GM23338 (cell line): ENCODE results near the gene EEF1G. TPM values are rescaled to one million over a fixed set of nuclear protein-coding genes. Genes with fewer than 3 reads are reported as not detected.

Experiments used
- ATAC-seq: fragments of 200-7000 bp; cut with Tn5 transposase; 3 replicates; pipeline ENCODE4 v1.9.1; 2020
- DNase-seq: peaks from one replicate; pipeline ENCODE4 v3.0.0-alpha.2; 2015; ENCODE audit warnings: low spot score
- H2AFZ ChIP-seq: fragments of 200-600 bp; sonication (generic); 2 replicates; pipeline ENCODE4 v1.8.0; 2016; ENCODE audit warnings: antibody characterized with exemption, mild to moderate bottlenecking, moderate library complexity
- H3F3A ChIP-seq: fragments of 200-600 bp; sonication (generic); replicated peaks from 2 replicates; pipeline ENCODE4 v1.8.0; 2017; ENCODE audit warnings: antibody characterized with exemption, mixed run types, low read depth
- H3K27ac ChIP-seq: fragments of 200-600 bp; sonication (generic); 2 replicates; pipeline ENCODE4 v1.6.1; 2016; ENCODE audit warnings: low read depth
- H3K27me3 ChIP-seq: fragments of 200-600 bp; sonication (generic); 2 replicates; pipeline ENCODE4 v1.8.0; 2016; ENCODE audit warnings: mild to moderate bottlenecking, mixed run types, moderate library complexity; ENCODE audit not compliant: insufficient read depth
- H3K36me3 ChIP-seq: fragments of 200-600 bp; sonication (generic); 2 replicates; pipeline ENCODE4 v1.8.0; 2016; ENCODE audit warnings: mild to moderate bottlenecking; ENCODE audit not compliant: insufficient read depth
- H3K4me1 ChIP-seq: fragments of 200-600 bp; sonication (generic); 2 replicates; pipeline ENCODE4 v1.8.0; 2016; ENCODE audit warnings: mild to moderate bottlenecking, moderate library complexity; ENCODE audit not compliant: insufficient read depth
- H3K4me2 ChIP-seq: fragments of 200-600 bp; sonication (generic); 2 replicates; pipeline ENCODE4 v1.7.1; 2017; ENCODE audit warnings: mixed run types
- H3K4me3 ChIP-seq: fragments of 200-600 bp; sonication (generic); 2 replicates; pipeline ENCODE4 v1.6.1; 2016; ENCODE audit warnings: mixed run types
- H3K79me2 ChIP-seq: fragments of 200-600 bp; sonication (generic); replicated peaks from 2 replicates; pipeline ENCODE4 v1.8.0; 2017; ENCODE audit warnings: mild to moderate bottlenecking; ENCODE audit not compliant: insufficient read depth
- H3K9me2 ChIP-seq: fragments of 200-600 bp; sonication (generic); 2 replicates; pipeline ENCODE4 v1.8.0; 2017; ENCODE audit not compliant: insufficient read depth
- H4K20me1 ChIP-seq: fragments of 200-600 bp; sonication (generic); replicated peaks from 2 replicates; pipeline ENCODE4 v1.8.0; 2017; ENCODE audit warnings: mild to moderate bottlenecking; ENCODE audit not compliant: insufficient read depth
- H3K27ac Mint-ChIP-seq: 2 replicates; pipeline ENCODE4 v1.8.0; 2020; ENCODE audit warnings: inconsistent platforms, mild to moderate bottlenecking, moderate library complexity, mixed read lengths
- H3K27me3 Mint-ChIP-seq: 3 replicates; pipeline ENCODE4 v1.8.0; 2022; ENCODE audit warnings: low read depth, mild to moderate bottlenecking, moderate library complexity, mixed read lengths, inconsistent platforms; ENCODE audit not compliant: insufficient read depth, poor library complexity
- H3K36me3 Mint-ChIP-seq: 3 replicates; pipeline ENCODE4 v1.8.0; 2021; ENCODE audit warnings: low read depth, mild to moderate bottlenecking, inconsistent platforms, moderate library complexity, mixed read lengths
- H3K4me1 Mint-ChIP-seq: 3 replicates; pipeline ENCODE4 v1.8.0; 2020; ENCODE audit warnings: mild to moderate bottlenecking, inconsistent platforms, mixed read lengths
- H3K4me3 Mint-ChIP-seq: 3 replicates; pipeline ENCODE4 v1.8.0; 2021; ENCODE audit warnings: moderate library complexity, mild to moderate bottlenecking, inconsistent platforms, mixed read lengths
- H3K9me3 Mint-ChIP-seq: 3 replicates; pipeline ENCODE4 v1.8.0; 2020; ENCODE audit warnings: moderate library complexity, mild to moderate bottlenecking, inconsistent platforms, mixed read lengths
- CREB1 ChIP-seq: fragments of 250-450 bp; sonication (Bioruptor Pico); IDR thresholded peaks from 2 replicates; pipeline ENCODE4 v1.5.0; 2020; ENCODE audit warnings: low read depth, mild to moderate bottlenecking, moderate library complexity
- ETS1 ChIP-seq: IDR thresholded peaks from 2 replicates; pipeline ENCODE4 v1.6.1; 2016; ENCODE audit warnings: antibody characterized with exemption
- EZH2 ChIP-seq: fragments of 200-600 bp; sonication (generic); IDR thresholded peaks from one replicate; pipeline ENCODE4 v1.8.0; 2017; ENCODE audit warnings: antibody characterized with exemption, mild to moderate bottlenecking, low read depth; ENCODE audit not compliant: unreplicated experiment
- EZH2phosphoT487 ChIP-seq: fragments of 200-600 bp; sonication (generic); IDR thresholded peaks from one replicate; pipeline ENCODE4 v1.8.1; 2018; ENCODE audit warnings: antibody characterized with exemption; ENCODE audit not compliant: unreplicated experiment
- JUNB ChIP-seq: IDR thresholded peaks from one replicate; pipeline ENCODE4 v1.6.1; 2016; ENCODE audit warnings: antibody characterized with exemption; ENCODE audit not compliant: unreplicated experiment
- NANOG ChIP-seq: IDR thresholded peaks from 2 replicates; pipeline ENCODE4 v1.6.1; 2016; ENCODE audit warnings: antibody characterized with exemption, borderline replicate concordance
- STAT1 ChIP-seq: IDR thresholded peaks from one replicate; pipeline ENCODE4 v1.6.1; 2016; ENCODE audit warnings: antibody characterized with exemption; ENCODE audit not compliant: unreplicated experiment
- ZNF114 ChIP-seq: fragments of 250-450 bp; sonication (Bioruptor Pico); IDR thresholded peaks from 2 replicates; pipeline ENCODE4 v1.5.0; 2020; ENCODE audit warnings: mild to moderate bottlenecking, moderate library complexity
- ZNF331 ChIP-seq: fragments of 250-450 bp; sonication (Bioruptor Pico); IDR thresholded peaks from 2 replicates; pipeline ENCODE4 v1.5.0; 2020; ENCODE audit warnings: low read depth, mild to moderate bottlenecking, moderate library complexity
- ZNF462 ChIP-seq: fragments of 250-450 bp; sonication (Bioruptor Pico); IDR thresholded peaks from 2 replicates; pipeline ENCODE4 v1.5.0; 2020; ENCODE audit warnings: mild to moderate bottlenecking, moderate library complexity
- polyA plus RNA-seq: library from polyadenylated mRNA; unstranded; fragments of >200 nt; fragmentation: Nextera tagmentation; extraction: Ambion mirVana; gene quantifications from 2 replicates; pipeline ENCODE4 v1.2.1, GENCODE V29; 2016
- total RNA-seq: library from RNA; depleted of rRNA; stranded (reverse); fragments of >200 nt; shearing (Covaris generic); gene quantifications from 2 replicates; pipeline ENCODE4 v1.2.3, GENCODE V29; 2014

The EEF1G gene
- total and polyA plus RNA-seq, 2 experiments from 2014 or later = 696 to 1,316 TPM

GRCh38 chr11:62605902-62606301, 32.2 kb upstream of the EEF1G start (continued):
- TF ChIP-seq ZNF462 (CRISPR knock-in tag) = no peak
- TF ChIP-seq NANOG = no peak

- Histone ChIP-seq H3F3A (peaks cover 20% of the 10 kb centered on the region), H2AFZ (no peak overlapping the region), H3K27ac (no peak overlapping the region), H4K20me1 (0 out of 2 replicates have a peak, but pooled peaks cover 6% of the 10 kb centered on the region), H3K4me1 (peaks cover 8% of the 10 kb centered on the region; the same call in 1 of the 2 replicates), H3K27me3 (peaks cover 35% of the 10 kb centered on the region), H3K4me2 (no peak overlapping the region), H3K79me2 (peaks cover 5% of the 10 kb centered on the region), H3K4me3 (no peak overlapping the region), H3K36me3 (no peaks in the 10 kb centered on the region), H3K9me2 (no peaks in the 10 kb centered on the region)
- H3K27me3 Mint-ChIP-seq = peaks cover 35% of the 10 kb centered on the region
- no peak for DNase-seq
- no peak for ATAC-seq
- H3K9me3 Mint-ChIP-seq = no peaks in the 10 kb centered on the region; the same call in 2 of the 3 replicates
- peaks cover 52% of the 10 kb centered on the region for H3K4me1 Mint-ChIP-seq
- H3K36me3 Mint-ChIP-seq = peaks cover 14% of the 10 kb centered on the region
- no peak overlapping the region; the same call in 2 of the 3 replicates for H3K4me3 Mint-ChIP-seq
- no peak overlapping the region for H3K27ac Mint-ChIP-seq
- no peak for TF ChIP-seq EZH2phosphoT487
- TF ChIP-seq ZNF462 (CRISPR knock-in tag) = no peak
- TF ChIP-seq ZNF331 (CRISPR knock-in tag) = no peak
- TF ChIP-seq STAT1 = no peak
- TF ChIP-seq CREB1 = no peak
- TF ChIP-seq ZNF114 = no peak
- no peak for TF ChIP-seq EZH2
- no peak for TF ChIP-seq JUNB
- no peak for TF ChIP-seq ETS1
These were observed 31.8 kb upstream of the EEF1G start for GRCh38 chr11:62605467-62605866.
